Measurements from ENCODE around the gene TENM3. TPM values are rescaled to one million over a fixed set of nuclear protein-coding genes. Genes with fewer than 3 reads are reported as not detected.

The TENM3 gene
- total and polyA plus RNA-seq, 3 donors from 2014 or later = 10.9 to 42.7 (median 42.2) TPM

GRCh38 chr4:182478475-182478874 is 235.3 kb downstream of the TENM3 start:
- 20 to 24% methylated on average over 1 of the region's 1 CpG for WGBS, 2 donors
- Histone ChIP-seq H3K9me3 (no peaks in the 10 kb centered on the region), H3K27me3 (no peaks in the 10 kb centered on the region), H3K4me3 (no peak overlapping the region), H3K4me1 (no peaks in the 10 kb centered on the region), H3K27ac (no peak overlapping the region), H3K36me3 (ENCODE audit: low read depth, missing control alignments) (no peaks in the 10 kb centered on the region)
- TF ChIP-seq POLR2A (IDR thresholded peaks at IDR 0.05) = no peak
- peak in 2 of 3 experiments; percentile 21 to 76 for TF ChIP-seq CTCF (IDR thresholded peaks at IDR 0.05)
- intact Hi-C loops (cut with DNase I; ENCODE audit: low total_unique reads) = no loop called here
- DNase-seq = no peak

GRCh38 chr4:182483685-182484084 is 240.5 kb downstream of the TENM3 start:
- no peak overlapping the region for H3K27ac ChIP-seq
- no peaks in the 10 kb centered on the region for H3K36me3 ChIP-seq (ENCODE audit: low read depth, missing control alignments)
- DNase-seq = no peak
- no peak overlapping the region for H3K4me3 ChIP-seq
- no peaks in the 10 kb centered on the region for H3K4me1 ChIP-seq
- 82 to 92% methylated on average over 6 of the region's 6 CpGs for WGBS, 2 donors
- H3K27me3 ChIP-seq = no peaks in the 10 kb centered on the region
- H3K9me3 ChIP-seq = no peaks in the 10 kb centered on the region
- intact Hi-C loops (cut with DNase I; ENCODE audit: low total_unique reads) = loop anchor here (10.0 kb wide), 1 partner anchor 321 kb away; no protein-coding TSS in a partner anchor
- TF ChIP-seq POLR2A (IDR thresholded peaks at IDR 0.05) (no peak), CTCF (IDR thresholded peaks at IDR 0.05) (no peak)

GRCh38 chr4:182486881-182487280 is 243.7 kb downstream of the TENM3 start:
- H3K4me1 ChIP-seq = no peaks in the 10 kb centered on the region
- no peaks in the 10 kb centered on the region for H3K9me3 ChIP-seq
- no peaks in the 10 kb centered on the region for H3K27me3 ChIP-seq
- no peak overlapping the region for H3K27ac ChIP-seq
- H3K36me3 ChIP-seq (ENCODE audit: low read depth, missing control alignments) = no peaks in the 10 kb centered on the region
- DNase-seq = no peak
- H3K4me3 ChIP-seq = no peak overlapping the region
- TF ChIP-seq POLR2A (IDR thresholded peaks at IDR 0.05) (no peak), CTCF (IDR thresholded peaks at IDR 0.05) (no peak)
- intact Hi-C loops (cut with DNase I; ENCODE audit: low total_unique reads) = loop anchor here (10.0 kb wide), 1 partner anchor 318 kb away; no protein-coding TSS in a partner anchor
- WGBS, 2 donors = 87 to 93% methylated on average over 7 of the region's 7 CpGs

- 53 to 55% methylated on average over 2 of the region's 2 CpGs for WGBS, 2 donors
- DNase-seq = no peak
- Histone ChIP-seq H3K4me3 (no peak overlapping the region), H3K27me3 (no peaks in the 10 kb centered on the region), H3K4me1 (no peaks in the 10 kb centered on the region), H3K27ac (no peak overlapping the region), H3K36me3 (ENCODE audit: low read depth, missing control alignments) (no peaks in the 10 kb centered on the region), H3K9me3 (no peaks in the 10 kb centered on the region)
- intact Hi-C loops (cut with DNase I; ENCODE audit: low total_unique reads) = loop anchor here (10.0 kb wide), 1 partner anchor 316 kb away; no protein-coding TSS in a partner anchor
- TF ChIP-seq CTCF (IDR thresholded peaks at IDR 0.05) = no peak
- TF ChIP-seq POLR2A (IDR thresholded peaks at IDR 0.05) = no peak
These were observed 245.7 kb downstream of the TENM3 start for GRCh38 chr4:182488896-182489295.

GRCh38 chr4:182489607-182490006 is 246.4 kb downstream of the TENM3 start:
- H3K36me3 ChIP-seq (ENCODE audit: low read depth, missing control alignments) = no peaks in the 10 kb centered on the region
- intact Hi-C loops (cut with DNase I; ENCODE audit: low total_unique reads) = loop anchor here (10.0 kb wide), 1 partner anchor 315 kb away; no protein-coding TSS in a partner anchor
- no peaks in the 10 kb centered on the region for H3K4me1 ChIP-seq
- H3K27ac ChIP-seq = no peak overlapping the region
- no peaks in the 10 kb centered on the region for H3K9me3 ChIP-seq
- no peak for DNase-seq
- H3K27me3 ChIP-seq = no peaks in the 10 kb centered on the region
- H3K4me3 ChIP-seq = no peak overlapping the region
- WGBS, 2 donors = 88 to 91% methylated on average over 2 of the region's 2 CpGs
- no peak for TF ChIP-seq CTCF (IDR thresholded peaks at IDR 0.05)
- no peak for TF ChIP-seq POLR2A (IDR thresholded peaks at IDR 0.05)

Data from testis (tissue), 3 donors.